H1 (cell line): Measurements from ENCODE around the gene AIMP1. TPM values are rescaled to one million over a fixed set of nuclear protein-coding genes. Genes with fewer than 3 reads are reported as not detected.

ENCODE experiments used
- BCL11A ChIP-seq, 2 experiments: IDR thresholded peaks; one replicate each; pipeline ENCODE4 v1.6.1; 2011; ENCODE audit warnings: low read depth in 2 of 2, low read length in 2 of 2, mild to moderate bottlenecking in 2 of 2
- CREB1 ChIP-seq: IDR thresholded peaks from 2 replicates; pipeline ENCODE4 v1.6.1; 2012; ENCODE audit warnings: inconsistent platforms
- GTF2F1 ChIP-seq: IDR thresholded peaks from 2 replicates; pipeline ENCODE4 v1.6.1; 2012; ENCODE audit warnings: low read depth, low read length, improper control_type of control experiment, borderline replicate concordance
- NRF1 ChIP-seq: IDR thresholded peaks from 2 replicates; pipeline ENCODE4 v1.6.1; 2011; ENCODE audit warnings: mild to moderate bottlenecking, low read depth, low read length, improper control_type of control experiment
- SIN3A ChIP-seq, 2 experiments: IDR thresholded peaks in 1 of 2; conservative IDR thresholded peaks in 1 of 2; 2 replicates each; pipeline ENCODE4 v1.6.1; 2011 to 2012; ENCODE audit warnings: low read length in 2 of 2, improper control_type of control experiment in 1 of 2, low read depth in 1 of 2, mild to moderate bottlenecking in 1 of 2
- SP2 ChIP-seq: IDR thresholded peaks from 2 replicates; pipeline ENCODE4 v1.6.1; 2012; ENCODE audit warnings: mild to moderate bottlenecking, low read length, inconsistent platforms
- SUZ12 ChIP-seq: fragments of 200-600 bp; sonication (generic); IDR thresholded peaks from 2 replicates; pipeline ENCODE4 v1.6.1; 2012; ENCODE audit warnings: mild to moderate bottlenecking, inconsistent platforms, low read length, moderate library complexity, mixed read lengths
- TCF12 ChIP-seq: IDR thresholded peaks from 2 replicates; pipeline ENCODE4 v1.6.1; 2011; ENCODE audit warnings: low read depth, mild to moderate bottlenecking, low read length
- polyA plus RNA-seq, 7 experiments: library from polyadenylated mRNA; depleted of rRNA in 3 of 7; stranded (reverse) in 5 of 7; unstranded in 2 of 7; fragments of >200 nt in 5 of 7; fragments of 200-250 nt in 2 of 7; gene quantifications; 1 replicate in 5 of 7; 2 replicates in 1 of 7; 4 replicates in 1 of 7; pipeline versions ENCODE4 v1.2.1 to v1.2.3, GENCODE V29; 2011 to 2013; ENCODE audit warnings: missing spikeins in 2 of 7, mixed read lengths in 2 of 7
- total RNA-seq: library from RNA; stranded (reverse); fragmentation: NEBNext Ultra II Directional; extraction: Animal tissue kit (Norgen Biotek cat#: 25700); gene quantifications from 2 replicates; pipeline ENCODE4 v1.2.1, GENCODE V29; 2021

Gene AIMP1
- total and polyA plus RNA-seq, 2 of the 8 experiments (the other 6 are each of a cell fraction or from before 2014, with no cell fraction given), result 7.9 to 54.6 TPM

DNA sequence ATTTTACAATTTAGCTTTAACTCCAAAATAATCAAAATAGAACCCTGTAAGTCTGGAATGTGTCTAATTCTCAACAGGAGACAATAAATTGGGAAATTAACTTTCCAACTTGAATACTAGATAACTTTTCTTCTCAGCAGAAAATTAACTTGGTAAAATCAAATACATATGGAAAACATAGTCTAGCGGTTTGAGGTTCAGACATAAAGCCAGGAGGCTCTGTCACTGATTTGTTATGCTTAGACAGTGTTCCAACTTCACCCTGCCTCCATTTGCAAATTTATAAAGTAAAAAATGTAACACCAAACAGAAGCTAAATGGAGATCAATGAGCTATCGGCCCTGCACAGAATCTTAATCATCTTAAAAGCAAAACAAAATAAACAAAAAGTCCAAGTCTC, 46.6 kb upstream of the AIMP1 start (continued):
- TF ChIP-seq GTF2F1 (no peak), CREB1 (no peak), SP2 (no peak), SUZ12 (no peak), BCL11A (IDR thresholded peaks at IDR 0.05; ENCODE audit: low read depth in 2 of 2, low read length in 2 of 2) (no peak), TCF12 (no peak), NRF1 (no peak), SIN3A (conservative IDR thresholded peaks at IDR 0.05 in 1 of 2, IDR thresholded peaks at IDR 0.05 in 1 of 2; ENCODE audit: low read depth in 1 of 2, low read length in 2 of 2) (no peak)
- TF ChIP-seq, all 59 proteins: peak for 0
